Skeletal muscle cell (primary cell): ENCODE data around the gene SMAD3.

Experiments
- DNase-seq: peaks from one replicate; pipeline ENCODE4 v3.0.0-alpha.2; 2010; ENCODE audit warnings: low read depth
- H3K4me3 ChIP-seq: 2 replicates; pipeline ENCODE4 v1.5.1; 2011; ENCODE audit warnings: low read depth, mild to moderate bottlenecking, control low read depth, low read length, moderate library complexity

SMAD3 gene

DNA sequence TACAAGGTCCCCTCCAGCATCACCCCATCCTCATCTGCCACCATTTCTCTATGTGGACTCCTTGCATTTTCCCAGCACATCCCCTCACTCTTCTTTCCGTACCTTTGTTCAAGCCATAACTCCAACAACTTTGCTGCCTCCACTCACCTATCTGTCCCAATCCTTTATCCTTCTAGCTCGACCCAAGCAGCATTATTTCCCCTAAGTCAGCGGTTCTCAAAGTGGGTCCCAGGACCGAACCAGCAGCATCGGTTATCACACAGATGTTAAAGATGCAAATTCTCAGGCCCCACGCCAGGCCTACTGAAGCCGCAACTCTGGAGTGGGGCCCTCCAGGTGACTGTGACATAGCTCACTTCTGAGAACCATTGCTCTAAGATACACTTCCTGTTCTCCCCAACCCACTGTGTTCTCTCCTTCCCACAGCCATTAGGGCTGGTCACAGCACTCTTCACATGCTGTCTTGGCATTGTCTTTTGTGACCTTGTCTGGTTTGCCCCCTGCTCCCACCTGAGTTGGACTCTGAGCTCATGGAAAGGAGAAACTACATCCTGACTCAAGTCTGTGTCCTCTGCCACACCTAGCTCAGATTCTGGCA, 132.9 kb downstream of the SMAD3 start:
- DNase-seq, result no peak
- H3K4me3 ChIP-seq, result no peak overlapping the region

DNA sequence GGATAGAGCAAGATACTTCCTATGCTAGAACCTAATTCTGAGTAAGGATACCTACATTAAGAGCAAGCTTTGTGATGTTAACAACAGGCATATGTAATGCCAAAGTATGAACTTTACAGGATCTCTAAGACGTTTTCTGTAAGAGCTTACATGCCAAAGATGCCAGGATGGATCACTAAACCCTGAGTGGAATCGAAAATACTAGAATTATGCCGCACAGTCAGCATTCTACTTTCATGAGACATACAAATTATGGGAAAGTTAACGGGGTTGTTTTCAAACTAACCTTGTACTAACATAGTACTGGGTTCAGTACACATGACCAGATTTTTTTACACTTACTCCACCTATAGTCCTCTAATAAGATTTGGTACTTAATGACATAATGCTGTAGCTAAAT, 134.0 kb downstream of the SMAD3 start:
- no peak overlapping the region for H3K4me3 ChIP-seq
- DNase-seq, result no peak

DNA sequence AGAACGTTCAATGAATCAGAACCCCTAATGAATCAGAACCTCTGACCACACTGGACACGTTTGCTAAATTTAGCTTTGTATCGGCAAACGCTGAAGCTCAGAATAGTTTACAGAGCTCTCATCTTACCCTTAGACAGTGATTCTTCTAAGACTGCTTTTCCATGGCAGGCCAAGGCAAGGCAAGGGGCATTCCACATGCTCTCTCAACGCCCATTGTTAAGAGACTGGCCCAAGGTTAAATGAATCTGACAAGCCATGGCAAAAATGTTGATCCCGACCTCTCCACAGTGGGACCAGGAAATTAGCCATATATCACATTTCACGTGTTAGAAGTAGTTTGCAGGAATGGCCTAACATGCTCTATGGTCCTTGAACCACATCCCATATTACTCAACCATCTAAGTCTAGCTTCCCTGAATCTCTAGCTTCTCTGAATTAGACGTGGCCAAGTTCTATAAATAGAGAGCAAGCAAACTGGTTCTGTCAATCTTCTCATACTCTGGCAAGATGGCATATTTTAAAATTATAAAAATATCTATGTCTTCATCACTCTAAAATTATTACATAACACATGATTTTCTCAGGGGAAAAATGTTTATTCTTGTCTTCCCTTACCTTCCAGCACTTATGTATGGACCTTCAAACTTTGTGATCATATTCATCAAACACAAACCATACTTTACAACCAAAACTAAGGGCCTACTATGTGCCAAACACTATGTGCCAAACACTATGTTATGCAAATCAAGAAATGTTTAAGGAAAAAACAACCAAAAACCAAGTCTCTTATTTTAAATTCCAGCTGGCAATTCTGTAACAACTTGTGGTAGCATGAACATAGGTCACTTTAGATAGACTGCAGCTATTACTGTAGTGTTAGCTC, 134.7 kb downstream of the SMAD3 start:
- no peak for DNase-seq
- no peak overlapping the region for H3K4me3 ChIP-seq

DNA sequence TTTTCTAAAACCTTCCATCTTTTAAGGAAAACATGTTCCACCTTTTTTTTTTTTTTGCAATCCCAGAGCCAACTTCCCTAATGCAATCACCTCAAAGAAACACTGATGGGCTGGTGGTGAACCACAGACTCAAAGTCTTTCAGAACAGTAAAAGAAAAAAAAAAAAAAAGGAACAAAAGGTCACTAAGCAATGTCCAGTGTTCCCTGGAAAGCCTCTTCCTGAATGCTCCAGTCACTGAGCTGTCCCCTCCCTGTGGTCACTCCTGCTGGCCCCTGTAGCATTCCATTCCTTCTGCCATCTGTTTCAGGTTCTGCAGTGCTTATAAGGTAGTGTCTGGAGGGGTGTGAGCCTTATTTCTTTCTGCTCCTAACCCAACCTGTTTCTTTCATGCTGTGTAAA, 135.7 kb downstream of the SMAD3 start:
- H3K4me3 ChIP-seq, result no peak overlapping the region
- DNase-seq, result peak; percentile 35

DNA sequence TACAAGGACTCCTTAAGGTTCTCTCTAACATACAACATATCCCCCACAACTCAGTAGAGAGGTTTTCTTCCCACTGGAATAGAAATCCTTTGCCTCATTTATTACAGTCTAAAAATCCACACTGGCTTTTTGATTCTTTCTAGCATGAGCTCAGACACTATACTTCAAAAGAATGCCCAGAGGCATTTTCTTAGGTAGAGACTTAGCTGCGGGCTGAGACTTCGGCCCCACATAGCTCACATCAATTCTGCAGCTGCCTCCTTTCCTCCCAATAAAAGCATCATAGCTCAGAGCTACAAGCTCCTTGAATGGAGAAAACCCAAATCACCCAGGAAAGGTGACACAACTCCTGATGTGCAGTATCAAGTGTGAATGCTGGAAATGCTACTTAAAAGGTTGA, 136.7 kb downstream of the SMAD3 start:
- DNase-seq, result no peak
- no peak overlapping the region for H3K4me3 ChIP-seq

DNA sequence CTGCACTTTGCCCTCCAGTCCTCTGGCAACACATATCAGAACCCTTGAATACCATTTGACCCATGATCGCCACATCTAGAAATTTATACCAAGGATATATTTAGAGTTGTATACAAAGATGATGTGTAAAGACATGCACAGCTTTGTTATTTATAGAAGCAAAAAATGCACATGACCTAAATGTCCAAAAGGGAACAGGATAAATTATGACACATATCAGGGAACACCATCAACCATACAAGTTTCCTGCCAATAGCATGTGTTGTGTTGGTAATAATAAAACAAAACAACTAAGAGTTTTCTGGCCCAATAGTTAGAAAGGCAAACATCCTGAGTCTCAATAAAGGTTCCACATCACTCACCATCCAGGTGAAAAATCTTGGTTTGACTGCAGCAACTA, 137.6 kb downstream of the SMAD3 start:
- H3K4me3 ChIP-seq, result no peak overlapping the region
- no peak for DNase-seq

DNA sequence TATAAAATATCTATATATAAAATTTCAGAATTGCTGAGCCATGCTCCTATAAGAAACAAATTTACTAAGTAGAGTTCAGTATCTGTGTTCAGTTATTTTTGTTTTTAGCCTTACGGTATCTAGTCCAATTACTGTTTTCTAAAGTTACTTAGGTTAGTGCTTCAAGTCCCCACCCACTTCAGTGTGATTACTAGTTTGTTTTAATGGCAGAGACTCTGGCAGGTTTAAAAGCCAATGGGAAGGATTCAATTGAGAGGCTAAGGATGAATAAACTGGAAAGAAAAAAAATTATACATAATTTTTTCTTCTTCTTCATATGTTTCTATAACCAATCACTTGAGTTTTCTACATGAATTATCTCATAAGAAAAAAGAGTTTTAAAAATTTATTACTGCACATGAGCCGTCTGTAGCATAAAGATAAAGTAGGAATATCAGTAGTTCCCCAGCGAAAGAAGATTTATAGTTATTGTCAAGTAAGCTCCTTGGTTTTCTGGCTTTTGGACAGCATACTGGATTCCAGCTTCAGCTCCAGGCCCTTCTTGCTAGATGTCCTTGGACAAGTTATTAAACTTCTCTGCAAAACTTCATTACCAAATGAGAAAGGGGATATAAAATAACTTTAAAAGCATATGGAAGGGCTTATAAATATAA, 142.3 kb downstream of the SMAD3 start:
- H3K4me3 ChIP-seq, result no peak overlapping the region
- no peak for DNase-seq

DNA sequence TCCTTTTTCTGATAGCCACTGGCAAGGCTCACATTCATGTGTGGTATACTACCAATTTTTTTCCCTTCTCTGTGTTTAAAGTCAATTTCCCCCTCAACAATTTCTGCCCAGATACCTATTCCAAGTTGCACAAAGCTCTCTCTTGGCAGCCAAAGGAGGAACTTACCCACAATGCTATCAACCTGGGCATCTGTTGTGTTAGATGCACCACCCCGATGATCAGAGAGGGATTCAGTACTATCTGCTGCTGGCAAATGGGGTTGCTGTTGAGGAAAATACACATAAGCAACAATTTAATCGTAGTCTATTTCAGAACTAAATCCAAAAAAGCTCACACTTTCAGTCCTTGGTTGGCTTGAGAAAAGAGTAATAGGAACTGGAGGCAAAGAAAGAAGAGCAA, 143.0 kb downstream of the SMAD3 start:
- no peak overlapping the region for H3K4me3 ChIP-seq
- DNase-seq, result no peak

DNA sequence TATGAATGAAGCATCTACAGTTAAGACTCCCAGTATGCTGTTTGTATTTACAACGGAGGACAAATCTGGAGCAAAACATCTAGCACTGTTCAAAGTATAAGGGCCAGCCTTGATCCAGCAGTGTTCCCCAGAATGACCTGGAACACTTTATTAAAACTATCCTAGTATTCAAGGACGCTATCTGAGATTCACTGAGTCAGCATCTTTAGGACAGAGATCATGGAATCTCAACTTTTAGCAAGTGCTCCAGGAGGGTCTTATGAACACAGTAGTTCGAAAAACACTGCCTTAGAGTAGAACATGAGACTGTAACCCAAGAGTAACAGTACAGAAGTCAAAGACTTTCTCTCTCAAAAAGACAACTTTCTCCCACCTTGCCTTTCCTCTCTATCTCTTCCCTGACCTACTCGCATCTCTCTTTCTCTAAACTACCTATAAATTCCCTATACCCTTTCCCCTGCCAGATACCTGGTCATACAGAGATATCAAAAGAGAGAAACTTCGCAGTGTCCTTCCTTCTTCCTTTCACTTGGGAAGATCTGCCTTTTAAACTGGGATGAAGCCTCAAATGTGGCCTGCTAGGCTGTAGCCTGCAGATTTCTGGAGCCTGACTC, 145.3 kb downstream of the SMAD3 start:
- H3K4me3 ChIP-seq, result no peak overlapping the region
- DNase-seq, result no peak

DNA sequence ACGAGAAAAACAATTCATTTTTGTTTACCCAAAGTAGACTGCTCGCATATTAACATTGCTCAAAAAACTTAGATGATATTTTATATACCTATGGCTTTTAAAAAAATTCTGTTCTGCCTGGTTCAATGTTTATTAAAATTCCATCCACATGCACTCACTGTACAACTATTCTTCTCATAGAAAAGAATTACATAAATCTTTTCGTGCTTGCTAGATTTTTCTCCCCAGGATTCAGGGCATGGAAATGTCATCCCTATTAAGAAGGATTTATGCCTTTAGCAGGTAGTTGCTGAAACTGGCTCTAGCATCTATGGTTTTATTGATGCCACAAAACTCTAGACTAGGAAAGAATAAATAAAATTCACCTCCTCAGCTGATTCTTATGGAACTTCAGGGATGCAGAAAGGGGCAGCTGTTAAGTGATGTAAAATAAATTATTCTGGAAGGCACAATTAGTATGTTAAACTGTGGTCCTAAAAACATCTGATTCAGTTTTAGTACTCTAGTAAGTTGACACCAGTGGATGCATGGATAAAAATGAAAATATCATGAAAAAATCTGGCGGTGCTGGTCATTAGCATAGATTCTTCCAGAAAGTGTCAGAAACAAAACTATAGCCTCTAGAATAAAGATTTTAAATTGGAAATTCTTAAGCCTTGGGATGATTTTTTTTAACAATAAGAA, 147.4 kb downstream of the SMAD3 start:
- DNase-seq, result no peak
- H3K4me3 ChIP-seq, result no peak overlapping the region

DNA sequence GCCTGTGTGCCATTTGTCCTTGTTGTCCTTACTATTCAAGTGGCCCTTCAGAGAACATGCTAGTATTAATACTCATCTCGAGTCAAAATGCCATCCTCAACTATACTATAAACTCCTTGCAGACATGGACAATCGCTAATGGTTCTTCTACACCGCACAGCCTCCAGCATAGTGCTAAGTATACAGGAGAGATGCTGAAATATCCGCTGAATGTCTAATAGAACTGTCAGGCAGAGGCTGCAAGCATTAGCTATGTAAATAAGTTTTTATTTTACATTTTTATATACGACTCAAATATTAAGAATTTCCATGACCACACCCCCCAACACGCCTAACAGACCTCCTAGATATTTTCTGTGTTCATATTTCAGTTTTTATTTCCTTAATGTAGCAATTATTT, 149.7 kb downstream of the SMAD3 start:
- DNase-seq, result no peak
- H3K4me3 ChIP-seq, result no peak overlapping the region

DNA sequence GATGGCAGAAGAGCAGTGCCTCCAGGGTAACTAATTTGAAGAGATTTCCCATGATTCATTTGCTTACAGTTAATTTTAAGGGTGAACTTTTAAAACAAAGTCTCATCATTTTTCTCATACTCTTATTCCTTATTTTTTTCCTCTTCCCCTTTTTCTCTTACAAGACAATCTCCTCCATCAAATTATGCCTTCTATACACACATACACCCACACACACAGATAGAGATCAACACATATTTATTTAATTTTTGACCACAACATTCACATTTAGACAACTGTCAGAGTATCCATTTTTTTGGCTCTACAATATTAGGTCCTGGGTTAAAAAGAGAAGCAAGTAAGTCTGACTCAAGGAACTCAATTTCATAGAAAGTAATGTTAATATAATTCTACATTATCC, 151.5 kb downstream of the SMAD3 start:
- no peak for DNase-seq
- no peak overlapping the region for H3K4me3 ChIP-seq

DNA sequence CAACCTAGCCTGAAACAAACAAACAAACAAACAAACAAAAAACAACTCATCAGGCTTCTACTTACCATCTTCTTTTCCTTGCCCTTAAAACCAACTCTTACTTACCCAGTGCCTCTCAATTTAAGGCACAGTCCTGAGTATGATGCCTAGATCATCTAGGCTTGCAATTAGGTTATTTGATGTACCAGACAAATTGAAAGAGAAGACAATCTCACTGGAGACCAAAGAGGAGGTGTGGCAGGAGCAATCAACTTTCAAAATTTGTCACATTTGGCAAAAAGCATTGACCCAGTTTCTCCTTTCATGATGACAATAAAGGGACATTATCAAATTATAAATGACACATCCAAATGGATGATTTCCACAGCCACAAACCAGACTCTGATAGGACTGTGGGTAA, 153.0 kb downstream of the SMAD3 start:
- no peak overlapping the region for H3K4me3 ChIP-seq
- DNase-seq, result no peak

DNA sequence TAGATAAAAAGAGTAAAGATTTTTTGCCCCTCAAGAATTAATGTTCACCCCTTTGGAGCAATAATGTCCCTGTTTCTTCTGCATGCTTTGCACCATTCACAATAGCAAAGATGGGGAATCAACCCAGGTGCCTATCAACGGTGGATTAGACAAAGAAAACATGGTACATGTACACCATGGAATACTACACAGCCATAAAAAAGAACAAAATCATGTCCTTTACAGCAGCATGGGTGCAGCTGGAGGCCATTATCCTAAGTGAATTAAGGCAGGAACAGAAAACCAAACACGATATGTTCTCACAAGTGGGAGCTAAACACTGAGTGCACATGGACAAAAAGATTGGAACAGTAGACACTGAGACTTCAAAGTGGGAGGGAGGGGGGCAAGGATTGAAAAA, 153.9 kb downstream of the SMAD3 start:
- no peak overlapping the region for H3K4me3 ChIP-seq
- no peak for DNase-seq

DNA sequence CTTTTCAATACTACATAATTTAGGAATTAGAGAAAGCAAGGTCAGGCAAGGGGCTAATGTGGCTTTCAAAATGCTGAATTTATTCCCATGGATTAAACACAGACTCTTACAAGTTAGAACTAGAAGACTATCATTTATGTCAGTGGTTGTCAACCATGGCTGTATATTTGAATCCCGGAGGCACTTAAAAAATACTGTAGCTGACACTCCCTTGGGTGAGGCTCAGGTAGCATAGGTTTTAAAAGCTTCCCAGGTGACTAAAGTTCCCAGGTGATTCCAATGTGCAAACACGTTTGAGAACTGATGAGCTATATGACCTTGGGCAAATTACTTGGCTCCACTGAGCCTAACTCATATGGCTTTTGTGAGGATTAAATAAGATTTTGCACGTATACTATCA, 159.5 kb downstream of the SMAD3 start:
- DNase-seq, result no peak
- H3K4me3 ChIP-seq, result no peak overlapping the region

DNA sequence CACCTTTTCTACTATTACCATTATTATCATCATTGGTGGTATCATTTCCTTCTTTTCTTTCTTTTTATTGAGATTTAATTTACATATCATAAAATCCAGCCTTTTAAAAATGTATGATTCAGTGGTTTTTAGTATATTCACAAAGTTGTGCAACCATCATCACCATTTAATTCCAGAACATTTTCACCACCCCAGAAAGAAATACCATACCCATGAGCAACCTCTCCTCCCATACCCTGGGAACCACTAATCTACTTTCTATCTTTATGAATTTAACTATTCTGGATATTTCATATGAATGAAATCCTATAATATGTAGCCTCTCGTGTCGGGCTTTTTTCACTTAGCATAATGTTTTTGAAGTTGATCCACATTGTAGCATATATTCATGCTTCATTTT, 159.9 kb downstream of the SMAD3 start:
- H3K4me3 ChIP-seq, result no peak overlapping the region
- DNase-seq, result peak; percentile 36

DNA sequence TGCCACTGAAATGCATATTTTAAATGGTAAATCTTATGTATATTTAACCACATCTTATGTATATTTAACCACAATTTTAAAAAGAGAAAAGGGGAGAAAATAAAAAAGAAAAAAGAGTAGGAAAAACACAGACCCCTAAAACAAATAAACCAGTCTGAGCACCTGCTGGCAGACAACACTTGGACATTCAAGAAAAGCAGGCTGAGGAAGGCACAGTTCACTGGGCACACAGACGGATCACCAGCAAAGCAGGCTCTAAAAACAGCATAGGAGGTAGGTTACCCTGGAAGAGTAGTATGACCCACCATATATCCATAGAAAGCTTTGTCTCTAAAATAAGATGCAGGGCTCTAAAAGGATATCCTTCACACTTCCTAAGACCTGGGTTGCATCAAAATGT, 162.0 kb downstream of the SMAD3 start:
- DNase-seq, result no peak
- H3K4me3 ChIP-seq, result no peak overlapping the region

DNA sequence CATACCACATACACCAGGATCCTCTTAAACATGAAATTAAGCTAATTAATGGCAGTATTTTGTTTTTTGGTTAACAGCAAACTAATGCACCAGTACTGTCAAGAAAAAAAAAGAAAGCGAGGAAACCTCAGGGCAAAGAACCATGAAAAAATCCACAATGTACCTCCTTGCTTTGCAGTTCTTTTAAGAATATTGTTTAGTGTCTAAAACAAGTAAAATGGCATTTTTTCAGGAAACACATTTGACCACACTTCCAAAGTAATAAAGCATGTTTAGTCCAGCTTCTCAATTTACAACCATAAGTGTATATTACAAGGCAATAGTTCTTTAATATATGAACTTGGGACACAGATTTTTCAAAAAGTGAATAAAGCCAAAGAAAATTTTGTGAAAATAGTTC, 162.4 kb downstream of the SMAD3 start:
- no peak for DNase-seq
- H3K4me3 ChIP-seq, result no peak overlapping the region

DNA sequence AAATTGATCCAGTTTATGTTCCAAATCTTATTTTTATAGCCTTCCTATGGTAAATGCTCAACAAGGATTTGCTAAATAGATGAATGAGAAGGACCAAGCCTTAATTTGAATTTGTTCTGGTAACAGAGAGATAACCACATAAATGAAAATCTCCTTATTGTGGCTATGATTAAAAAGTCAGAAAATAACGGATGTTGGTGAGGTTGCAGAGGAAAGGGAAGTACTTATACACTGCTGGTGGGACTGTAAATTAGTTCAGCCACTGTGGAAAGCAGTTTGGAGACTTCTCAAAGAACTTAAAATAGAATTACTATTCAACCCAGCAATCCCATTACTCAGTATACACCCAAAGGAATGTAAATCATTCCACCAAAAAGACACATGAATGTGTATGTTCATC, 162.9 kb downstream of the SMAD3 start:
- no peak for DNase-seq
- no peak overlapping the region for H3K4me3 ChIP-seq

DNA sequence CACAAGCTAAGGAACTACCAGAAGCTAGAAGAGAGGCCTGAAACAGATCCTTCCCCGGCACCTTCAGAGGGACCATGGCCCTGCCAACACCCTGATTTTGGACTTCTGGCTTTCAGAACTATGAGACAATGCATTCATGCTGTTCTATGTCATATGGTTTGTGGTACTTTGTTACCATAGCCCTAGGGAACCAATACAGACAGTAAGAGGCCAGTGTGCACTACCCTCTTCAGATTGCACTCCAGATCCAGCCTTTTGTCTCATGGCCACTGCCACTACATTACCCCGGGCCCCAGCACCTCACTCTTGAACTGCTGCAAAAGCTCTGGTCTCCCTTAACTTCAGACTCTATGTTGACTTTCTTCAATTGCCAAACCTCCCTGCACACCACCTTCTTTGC, 165.1 kb downstream of the SMAD3 start:
- DNase-seq, result no peak
- H3K4me3 ChIP-seq, result no peak overlapping the region
